GM12872 (cell line): ENCODE data around the gene PBX3.

Experiments used
- TF ChIP-seq, protein P1 (sequence below): IDR thresholded peaks from 3 replicates; pipeline ENCODE4 v1.5.1; 2011; ENCODE audit warnings: low read depth, mild to moderate bottlenecking, low read length, moderate library complexity; ENCODE audit not compliant: insufficient read depth

Gene PBX3

DNA sequence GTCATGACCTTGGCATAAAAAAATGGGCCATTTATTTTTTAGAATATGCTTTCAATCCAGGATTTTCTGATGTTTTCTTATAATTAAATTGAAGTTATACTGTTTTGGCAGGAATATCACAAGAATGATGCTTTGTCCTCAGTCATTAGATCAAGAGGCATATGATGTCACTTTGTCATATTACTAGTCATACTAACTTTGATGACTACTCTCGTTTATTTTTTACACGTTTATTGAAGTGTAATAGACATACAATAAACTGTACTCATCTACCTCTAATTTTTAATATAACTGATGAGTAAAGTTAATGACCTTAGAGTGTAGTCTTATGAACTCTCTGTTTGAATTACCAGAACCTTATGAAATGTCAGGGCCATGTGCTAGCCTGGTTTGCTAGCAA, 56.4 kb downstream of the PBX3 start:
- TF ChIP-seq, protein P1, sequence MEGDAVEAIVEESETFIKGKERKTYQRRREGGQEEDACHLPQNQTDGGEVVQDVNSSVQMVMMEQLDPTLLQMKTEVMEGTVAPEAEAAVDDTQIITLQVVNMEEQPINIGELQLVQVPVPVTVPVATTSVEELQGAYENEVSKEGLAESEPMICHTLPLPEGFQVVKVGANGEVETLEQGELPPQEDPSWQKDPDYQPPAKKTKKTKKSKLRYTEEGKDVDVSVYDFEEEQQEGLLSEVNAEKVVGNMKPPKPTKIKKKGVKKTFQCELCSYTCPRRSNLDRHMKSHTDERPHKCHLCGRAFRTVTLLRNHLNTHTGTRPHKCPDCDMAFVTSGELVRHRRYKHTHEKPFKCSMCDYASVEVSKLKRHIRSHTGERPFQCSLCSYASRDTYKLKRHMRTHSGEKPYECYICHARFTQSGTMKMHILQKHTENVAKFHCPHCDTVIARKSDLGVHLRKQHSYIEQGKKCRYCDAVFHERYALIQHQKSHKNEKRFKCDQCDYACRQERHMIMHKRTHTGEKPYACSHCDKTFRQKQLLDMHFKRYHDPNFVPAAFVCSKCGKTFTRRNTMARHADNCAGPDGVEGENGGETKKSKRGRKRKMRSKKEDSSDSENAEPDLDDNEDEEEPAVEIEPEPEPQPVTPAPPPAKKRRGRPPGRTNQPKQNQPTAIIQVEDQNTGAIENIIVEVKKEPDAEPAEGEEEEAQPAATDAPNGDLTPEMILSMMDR, result no peak

DNA sequence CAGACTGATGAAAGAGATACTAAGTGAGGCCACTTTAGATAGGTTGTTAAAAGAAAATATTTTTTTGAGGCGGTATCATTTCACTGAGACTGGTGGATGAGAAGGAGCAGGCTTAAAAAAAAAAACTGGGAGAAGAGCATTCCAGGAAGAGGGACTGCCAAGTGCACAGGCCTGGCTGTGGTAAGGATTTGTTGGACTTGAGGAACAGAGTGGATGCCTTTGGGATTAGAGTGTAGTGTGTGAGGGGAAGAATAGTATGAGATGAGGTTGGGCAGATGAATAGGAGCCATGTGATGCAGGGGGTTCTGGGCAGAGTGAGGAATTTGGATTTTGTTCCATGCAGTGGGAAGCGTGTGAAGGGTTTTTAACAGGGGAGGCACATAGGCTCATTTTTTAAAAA, 57.9 kb downstream of the PBX3 start:
- TF ChIP-seq, protein P1, result no peak

DNA sequence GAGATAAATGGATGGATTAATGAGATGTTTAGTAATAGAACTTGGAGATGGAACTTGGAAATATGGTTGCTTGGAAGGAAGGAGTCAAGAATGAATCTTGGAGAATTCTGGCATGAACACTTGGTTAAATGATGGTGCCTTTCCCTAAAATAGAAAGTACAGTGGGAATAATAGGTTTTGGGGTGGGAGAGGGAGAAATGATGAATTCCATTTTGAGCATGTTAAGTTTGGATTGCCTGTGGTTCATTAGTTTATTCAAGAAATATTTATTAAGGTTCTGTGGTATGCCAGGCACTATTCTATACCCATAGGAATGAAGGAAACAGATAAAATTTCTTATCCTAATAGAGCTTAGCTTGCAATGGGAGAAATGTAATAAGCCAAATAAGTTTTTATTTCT, 58.4 kb downstream of the PBX3 start:
- TF ChIP-seq, protein P1, result no peak

DNA sequence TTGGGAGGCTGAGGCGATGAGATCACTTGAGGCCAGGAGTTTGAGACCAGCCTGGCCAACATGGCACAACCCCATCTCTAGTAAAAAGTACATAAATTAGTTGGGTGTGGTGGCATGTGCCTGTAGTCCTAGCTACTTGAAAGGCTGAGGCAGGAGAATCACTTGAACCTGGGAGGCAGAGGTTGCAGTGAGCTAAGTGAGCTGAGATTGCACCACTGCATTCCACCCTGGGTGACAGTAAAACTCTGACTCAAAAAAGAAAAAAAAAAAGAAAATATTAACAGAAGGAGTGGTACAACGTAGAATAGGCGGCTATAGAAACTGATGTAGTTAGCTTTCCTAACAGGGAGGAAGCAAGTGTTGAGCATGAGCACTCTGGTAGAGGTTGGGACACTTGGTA, 59.9 kb downstream of the PBX3 start:
- TF ChIP-seq, protein P1, result no peak

DNA sequence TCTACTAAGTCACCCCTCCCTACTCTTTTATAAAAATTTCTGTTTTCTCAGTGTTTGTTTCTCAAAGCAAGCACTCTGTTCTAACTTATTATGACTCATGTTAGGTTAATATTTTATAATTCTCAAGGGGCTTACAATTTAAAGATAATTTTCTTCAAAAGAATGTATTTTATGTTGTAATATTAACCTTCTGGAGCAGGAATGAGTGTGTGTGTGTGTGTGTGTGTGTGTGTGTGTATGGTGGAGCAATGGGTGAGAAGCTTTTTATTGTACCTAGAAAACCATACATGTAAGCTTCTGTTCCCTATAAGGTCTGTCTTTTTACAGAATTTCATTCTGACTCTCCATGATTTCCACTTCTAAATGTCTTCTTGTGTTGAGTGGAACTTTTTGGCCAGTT, 63.0 kb downstream of the PBX3 start:
- TF ChIP-seq, protein P1, result no peak

DNA sequence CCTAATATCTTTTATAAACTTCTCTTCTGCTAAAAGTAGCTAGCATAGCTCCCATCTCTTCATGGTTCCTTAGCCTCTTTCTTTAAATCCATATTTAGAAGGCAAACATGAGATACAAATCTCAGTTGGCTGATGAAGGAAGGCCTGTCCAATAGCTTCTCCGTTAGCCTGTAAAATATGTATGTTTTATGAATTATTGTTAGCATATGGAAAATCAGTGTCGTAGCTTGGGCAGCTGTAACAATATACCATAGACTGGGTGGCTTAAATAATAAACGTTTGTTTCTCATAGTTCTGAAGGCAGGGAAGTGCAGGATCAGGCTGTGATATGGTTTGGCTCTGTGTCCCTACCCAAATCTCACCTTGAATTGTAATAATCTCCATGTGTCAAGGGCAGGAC, 63.8 kb downstream of the PBX3 start:
- TF ChIP-seq, protein P1, result no peak

DNA sequence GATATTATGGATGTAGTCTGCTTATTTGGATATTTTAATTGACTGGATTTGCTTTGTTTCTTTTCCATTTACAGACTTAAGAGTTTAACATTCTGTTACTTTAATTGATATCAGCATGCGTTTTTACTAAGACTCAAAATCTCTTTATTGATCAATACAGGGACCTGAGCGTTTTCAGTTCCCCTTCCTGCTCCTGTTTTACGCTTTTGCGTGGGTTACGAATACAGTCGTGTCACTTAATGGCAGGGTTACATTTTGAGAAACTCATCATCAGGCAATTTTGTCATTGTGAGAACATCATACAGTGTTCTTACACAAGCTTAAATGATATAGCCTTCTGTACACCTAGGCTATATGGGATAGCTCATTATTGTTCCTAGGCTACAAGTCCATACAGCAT, 65.2 kb downstream of the PBX3 start:
- TF ChIP-seq, protein P1, result no peak

DNA sequence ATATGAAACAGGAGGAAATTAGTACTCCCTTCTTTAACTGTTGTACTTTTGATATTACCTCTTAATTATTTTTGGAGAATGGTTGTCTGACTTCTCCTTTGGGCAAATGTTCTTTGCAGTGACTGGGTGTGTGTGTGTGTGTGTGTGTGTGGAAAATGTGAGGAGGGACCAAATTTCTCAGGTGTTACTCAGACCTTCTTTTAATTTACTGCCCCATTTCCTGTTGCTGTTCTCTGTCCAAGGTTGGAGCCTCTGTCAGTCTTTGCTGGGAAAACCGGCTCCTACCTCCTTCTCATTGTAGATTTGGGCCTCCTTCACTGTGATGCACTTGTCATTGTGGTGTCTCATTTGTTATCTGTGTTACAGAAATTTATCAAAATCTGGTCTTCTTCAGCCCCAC, 68.4 kb downstream of the PBX3 start:
- TF ChIP-seq, protein P1, result no peak
